Measurements from ENCODE around the gene RBP3. TPM values are rescaled to one million over a fixed set of nuclear protein-coding genes. Genes with fewer than 3 reads are reported as not detected.

The RBP3 gene
- total RNA-seq, 1 donor from 2014 or later = not detected

- DNase-seq = no peak
- no peak overlapping the region for H3K4me3 Mint-ChIP-seq
- no peak for ATAC-seq (ENCODE audit: low read depth)
- CTCF ChIA-PET = no interaction called here
- POLR2A ChIA-PET = no interaction called here
- no peaks in the 10 kb centered on the region for H3K36me3 Mint-ChIP-seq (ENCODE audit: low read depth)
- peaks cover 29% of the 10 kb centered on the region for H3K27me3 Mint-ChIP-seq
- H3K4me1 Mint-ChIP-seq = peaks cover 4% of the 10 kb centered on the region
- H3K9me3 Mint-ChIP-seq = peaks cover 12% of the 10 kb centered on the region
- intact Hi-C loops (cut with micrococcal nuclease) = loop anchor here (10.0 kb wide), 1 partner anchor 915 kb away; the partner anchor contains the start of gene MAPK8
- H3K27ac Mint-ChIP-seq = no peak overlapping the region
- no peak for TF ChIP-seq CTCF (IDR thresholded peaks at IDR 0.05)
Measured at GRCh38 chr10:47389619-47390018, 41.5 kb downstream of the RBP3 start.

GRCh38 chr10:47396311-47396717 is 48.2 kb downstream of the RBP3 start:
- ChIA-PET POLR2A (no interaction called here), CTCF (no interaction called here)

GRCh38 chr10:47397256-47397655 is 49.1 kb downstream of the RBP3 start:
- H3K27ac Mint-ChIP-seq = no peak overlapping the region
- H3K27me3 Mint-ChIP-seq = peaks cover 41% of the 10 kb centered on the region
- TF ChIP-seq CTCF (IDR thresholded peaks at IDR 0.05) = no peak
- intact Hi-C loops (cut with micrococcal nuclease) = no loop called here
- DNase-seq = no peak
- ATAC-seq (ENCODE audit: low read depth) = no peak
- no peaks in the 10 kb centered on the region for H3K9me3 Mint-ChIP-seq
- ChIA-PET CTCF (no interaction called here), POLR2A (no interaction called here)
- H3K4me1 Mint-ChIP-seq = no peaks in the 10 kb centered on the region
- no peak overlapping the region for H3K4me3 Mint-ChIP-seq
- H3K36me3 Mint-ChIP-seq (ENCODE audit: low read depth) = no peaks in the 10 kb centered on the region

More at GRCh38 chr10:47396311-47396717, 48.2 kb downstream of the RBP3 start:
- H3K4me1 Mint-ChIP-seq = no peaks in the 10 kb centered on the region
- intact Hi-C loops (cut with micrococcal nuclease) = no loop called here
- TF ChIP-seq CTCF (IDR thresholded peaks at IDR 0.05) = no peak
- no peak overlapping the region for H3K4me3 Mint-ChIP-seq
- H3K36me3 Mint-ChIP-seq (ENCODE audit: low read depth) = no peaks in the 10 kb centered on the region
- DNase-seq (no peak), ATAC-seq (ENCODE audit: low read depth) (no peak)
- H3K9me3 Mint-ChIP-seq = no peaks in the 10 kb centered on the region
- H3K27me3 Mint-ChIP-seq = peaks cover 39% of the 10 kb centered on the region
- no peak overlapping the region for H3K27ac Mint-ChIP-seq

- DNase-seq (no peak), ATAC-seq (ENCODE audit: low read depth) (no peak)
- Mint-ChIP-seq H3K27ac (no peak overlapping the region), H3K9me3 (no peaks in the 10 kb centered on the region), H3K4me1 (no peaks in the 10 kb centered on the region), H3K4me3 (no peak overlapping the region), H3K27me3 (peaks cover 27% of the 10 kb centered on the region), H3K36me3 (ENCODE audit: low read depth) (no peaks in the 10 kb centered on the region)
- CTCF ChIA-PET = no interaction called here
- intact Hi-C loops (cut with micrococcal nuclease) = no loop called here
- no peak for TF ChIP-seq CTCF (IDR thresholded peaks at IDR 0.05)
- POLR2A ChIA-PET = no interaction called here
Measured at GRCh38 chr10:47400251-47400650, 52.1 kb downstream of the RBP3 start.

GRCh38 chr10:47400786-47401185 is 52.6 kb downstream of the RBP3 start:
- ATAC-seq (ENCODE audit: low read depth) (no peak), DNase-seq (no peak)
- H3K9me3 Mint-ChIP-seq = no peaks in the 10 kb centered on the region
- H3K36me3 Mint-ChIP-seq (ENCODE audit: low read depth) = no peaks in the 10 kb centered on the region
- no peak overlapping the region for H3K27ac Mint-ChIP-seq
- H3K27me3 Mint-ChIP-seq = peaks cover 25% of the 10 kb centered on the region
- intact Hi-C loops (cut with micrococcal nuclease) = no loop called here
- TF ChIP-seq CTCF (IDR thresholded peaks at IDR 0.05) = no peak
- CTCF ChIA-PET = no interaction called here
- H3K4me1 Mint-ChIP-seq = no peaks in the 10 kb centered on the region
- no peak overlapping the region for H3K4me3 Mint-ChIP-seq
- POLR2A ChIA-PET = no interaction called here
